Gastrocnemius medialis (tissue), 4 donors: ENCODE results near the gene HBZ. TPM values are rescaled to one million over a fixed set of nuclear protein-coding genes. Genes with fewer than 3 reads are reported as not detected.
A peak's percentile ranks its signal among the peaks of the same experiment; 100 is the strongest.

Experiments
- ATAC-seq, 2 donors: fragments of 150-250 bp; one replicate each; pipeline ENCODE4 v1.9.1; 2016
- DNase-seq, 2 donors: peaks; one replicate each; pipeline ENCODE4 v3.0.0-alpha.2; 2019
- H3K27ac ChIP-seq, 4 donors: fragments of 200-600 bp; sonication (generic); 1 replicate in 1 of 4; 2 replicates in 3 of 4; pipeline ENCODE4 v1.5.1; 2016 to 2018; ENCODE audit warnings: mild to moderate bottlenecking in 2 of 4, moderate library complexity in 1 of 4
- H3K27me3 ChIP-seq, 3 donors: fragments of 200-600 bp; sonication (generic) in 2 of 3; 1 replicate in 1 of 3; 2 replicates in 2 of 3; pipeline versions ENCODE4 v1.5.1 to v1.6.0; 2016 to 2019; ENCODE audit warnings: mild to moderate bottlenecking in 1 of 3, moderate library complexity in 1 of 3
- H3K36me3 ChIP-seq, 2 donors: fragments of 200-600 bp; sonication (generic) in 1 of 2; one replicate each; pipeline ENCODE4 v1.5.1; 2017 to 2018
- H3K4me1 ChIP-seq, 2 donors: fragments of 200-600 bp; sonication (generic) in 1 of 2; one replicate each; pipeline ENCODE4 v1.5.1; 2016 to 2017; ENCODE audit warnings: mild to moderate bottlenecking in 2 of 2
- H3K4me3 ChIP-seq, 4 donors: fragments of 200-600 bp; sonication (generic) in 3 of 4; 1 replicate in 1 of 4; 2 replicates in 3 of 4; pipeline ENCODE4 v1.5.1; 2016 to 2019; ENCODE audit warnings: mild to moderate bottlenecking in 2 of 4
- H3K9me3 ChIP-seq, 3 donors: fragments of 200-600 bp; sonication (generic) in 2 of 3; 1 replicate in 1 of 3; 2 replicates in 2 of 3; pipeline ENCODE4 v1.5.1; 2016 to 2019
- POLR2A ChIP-seq, 2 donors: fragments of 450-650 bp; IDR thresholded peaks; one replicate each; pipeline ENCODE4 v1.6.1; 2017; ENCODE audit warnings: antibody characterized with exemption in 2 of 2, mild to moderate bottlenecking in 2 of 2, moderate library complexity in 2 of 2
- in situ Hi-C, 4 donors: fragments of 200-750 bp; cut with MboI; loops; one replicate each; pipeline versions ENCODE4 v1.15.0 to v1.8.0; 2017; ENCODE audit warnings: low sequenced_read_pairs in 4 of 4
- intact Hi-C: fragments of 100-400 bp; cut with DNase I; formaldehyde crosslinking; loops from one replicate; pipeline ENCODE4 v1.15.1; 2023; ENCODE audit warnings: low total_unique reads
- total RNA-seq, 4 donors: library from RNA; depleted of rRNA; stranded (reverse); fragments of >200 nt; gene quantifications; one replicate each; pipeline versions ENCODE4 v1.1.0 to v1.2.3, GENCODE V29; 2016
- TF ChIP-seq, protein P1 (sequence below), 5 experiments: fragments of 450-650 bp in 3 of 5; fragments of 200-600 bp in 2 of 5; sonication (generic) in 2 of 5; IDR thresholded peaks in 4 of 5; conservative IDR thresholded peaks in 1 of 5; 1 replicate in 4 of 5; 2 replicates in 1 of 5; pipeline ENCODE4 v1.5.1; 2016 to 2019; ENCODE audit warnings: antibody characterized with exemption in 5 of 5, mild to moderate bottlenecking in 3 of 5, moderate library complexity in 3 of 5

HBZ gene
- total RNA-seq, 4 donors from 2014 or later, result not detected

DNA sequence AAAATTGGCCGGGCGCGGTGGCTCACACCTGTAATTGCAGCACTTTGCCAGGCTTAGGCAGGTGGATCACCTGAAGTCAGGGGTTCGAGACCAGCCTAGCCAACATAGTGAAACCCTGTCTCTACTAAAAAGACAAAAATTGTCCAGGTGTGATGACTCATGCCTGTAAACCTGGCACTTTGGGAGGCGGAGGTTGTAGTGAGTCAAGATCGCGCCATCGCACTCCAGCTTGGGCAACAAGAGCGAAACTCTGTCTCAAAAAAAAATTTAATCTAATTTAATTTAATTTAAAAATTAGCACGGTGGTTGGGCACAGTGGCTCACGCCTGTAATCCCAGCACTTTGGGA is 26.2 kb downstream of the HBZ start:
- H3K4me1 ChIP-seq, result peaks cover 8 to 10% of the 10 kb centered on the region in 2 donors
- H3K27ac ChIP-seq, result no peak overlapping the region
- no peaks in the 10 kb centered on the region for H3K36me3 ChIP-seq
- H3K4me3 ChIP-seq, result no peak overlapping the region
- DNase-seq (no peak), ATAC-seq (no peak)
- intact Hi-C loops, result no loop called here
- no peaks in the 10 kb centered on the region for H3K9me3 ChIP-seq
- H3K27me3 ChIP-seq, result peaks cover 52 to 58% (median 57%) of the 10 kb centered on the region in 3 donors
- in situ Hi-C loops, result no loop called here
- TF ChIP-seq, protein P1, sequence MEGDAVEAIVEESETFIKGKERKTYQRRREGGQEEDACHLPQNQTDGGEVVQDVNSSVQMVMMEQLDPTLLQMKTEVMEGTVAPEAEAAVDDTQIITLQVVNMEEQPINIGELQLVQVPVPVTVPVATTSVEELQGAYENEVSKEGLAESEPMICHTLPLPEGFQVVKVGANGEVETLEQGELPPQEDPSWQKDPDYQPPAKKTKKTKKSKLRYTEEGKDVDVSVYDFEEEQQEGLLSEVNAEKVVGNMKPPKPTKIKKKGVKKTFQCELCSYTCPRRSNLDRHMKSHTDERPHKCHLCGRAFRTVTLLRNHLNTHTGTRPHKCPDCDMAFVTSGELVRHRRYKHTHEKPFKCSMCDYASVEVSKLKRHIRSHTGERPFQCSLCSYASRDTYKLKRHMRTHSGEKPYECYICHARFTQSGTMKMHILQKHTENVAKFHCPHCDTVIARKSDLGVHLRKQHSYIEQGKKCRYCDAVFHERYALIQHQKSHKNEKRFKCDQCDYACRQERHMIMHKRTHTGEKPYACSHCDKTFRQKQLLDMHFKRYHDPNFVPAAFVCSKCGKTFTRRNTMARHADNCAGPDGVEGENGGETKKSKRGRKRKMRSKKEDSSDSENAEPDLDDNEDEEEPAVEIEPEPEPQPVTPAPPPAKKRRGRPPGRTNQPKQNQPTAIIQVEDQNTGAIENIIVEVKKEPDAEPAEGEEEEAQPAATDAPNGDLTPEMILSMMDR (IDR thresholded peaks at IDR 0.05 in 4 of 5, conservative IDR thresholded peaks at IDR 0.05 in 1 of 5), result no peak
- no peak for TF ChIP-seq POLR2A (IDR thresholded peaks at IDR 0.05)

DNA sequence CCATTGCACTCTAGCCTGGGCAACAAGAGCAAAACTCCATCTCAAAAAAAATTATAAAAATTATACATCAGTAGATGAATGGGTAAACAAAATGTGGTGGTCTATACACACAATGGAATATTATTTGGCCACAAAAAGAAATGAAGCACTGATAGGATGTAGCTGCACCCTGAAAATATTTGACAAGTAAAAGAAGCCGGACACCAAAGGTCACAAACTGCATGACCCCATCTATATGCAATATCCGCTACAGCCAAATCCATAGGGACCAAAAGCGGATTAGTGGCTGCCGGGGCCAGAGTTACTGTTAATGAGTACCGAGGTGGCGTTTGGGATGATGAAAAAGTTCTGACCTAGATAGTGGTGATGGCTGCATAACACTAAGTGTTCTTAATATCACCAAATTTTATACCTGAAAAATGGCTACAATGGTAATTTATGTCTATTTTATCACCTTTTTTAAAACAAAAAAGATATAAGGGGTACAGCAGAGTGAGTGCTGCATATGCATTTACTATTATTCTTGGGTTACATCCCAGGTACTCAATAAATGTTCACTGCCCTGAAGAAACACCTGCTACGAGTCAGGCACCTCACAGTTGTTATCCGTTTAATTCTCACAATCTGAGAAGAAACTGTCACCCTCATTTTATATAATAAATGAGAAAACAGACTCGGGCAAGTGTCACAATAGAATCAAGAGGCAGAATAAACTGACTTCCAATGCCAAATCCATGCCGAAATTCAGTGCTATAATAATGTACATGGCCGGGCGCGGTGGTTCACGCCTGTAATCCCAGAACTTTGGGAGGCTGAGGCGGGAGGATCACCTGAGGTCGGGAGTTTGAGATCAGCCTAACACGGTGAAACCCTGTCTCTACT is 27.0 kb downstream of the HBZ start:
- Histone ChIP-seq H3K27ac (no peak overlapping the region), H3K4me3 (no peak overlapping the region), H3K36me3 (no peaks in the 10 kb centered on the region), H3K4me1 (peaks cover 8 to 10% of the 10 kb centered on the region in 2 donors), H3K27me3 (peaks cover 51 to 56% (median 55%) of the 10 kb centered on the region in 3 donors), H3K9me3 (no peaks in the 10 kb centered on the region)
- no peak for ATAC-seq
- in situ Hi-C loops (loop anchor here in 2 of 4 donors (5.0 kb wide), 1 partner anchor 72 kb away; no protein-coding TSS in a partner anchor), intact Hi-C loops (loop anchor here (2.0 kb wide), 1 partner anchor 73 kb away; no protein-coding TSS in a partner anchor)
- no peak for DNase-seq
- TF ChIP-seq, protein P1 (IDR thresholded peaks at IDR 0.05 in 4 of 5, conservative IDR thresholded peaks at IDR 0.05 in 1 of 5), result no peak
- TF ChIP-seq POLR2A (IDR thresholded peaks at IDR 0.05), result no peak

DNA sequence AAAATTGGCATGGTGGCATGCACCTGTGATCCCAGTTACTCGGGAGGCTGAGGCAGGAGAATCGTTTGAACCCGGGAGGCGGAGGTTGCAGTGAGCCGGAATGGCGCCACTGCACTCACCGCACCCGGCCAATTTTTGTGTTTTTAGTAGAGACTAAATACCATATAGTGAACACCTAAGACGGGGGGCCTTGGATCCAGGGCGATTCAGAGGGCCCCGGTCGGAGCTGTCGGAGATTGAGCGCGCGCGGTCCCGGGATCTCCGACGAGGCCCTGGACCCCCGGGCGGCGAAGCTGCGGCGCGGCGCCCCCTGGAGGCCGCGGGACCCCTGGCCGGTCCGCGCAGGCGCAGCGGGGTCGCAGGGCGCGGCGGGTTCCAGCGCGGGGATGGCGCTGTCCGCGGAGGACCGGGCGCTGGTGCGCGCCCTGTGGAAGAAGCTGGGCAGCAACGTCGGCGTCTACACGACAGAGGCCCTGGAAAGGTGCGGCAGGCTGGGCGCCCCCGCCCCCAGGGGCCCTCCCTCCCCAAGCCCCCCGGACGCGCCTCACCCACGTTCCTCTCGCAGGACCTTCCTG is 27.7 kb downstream of the HBZ start, which contains the start of gene HBQ1:
TSS of gene HBQ1 (plus strand) at position 359 of the 575 bp plus-strand sequence. CDS start at position 387, 28 bp downstream.
- DNase-seq (no peak), ATAC-seq (no peak)
- Histone ChIP-seq H3K27ac (no peak within 1 kb of the TSS), H3K4me1 (peaks cover 8 to 10% of the 10 kb centered on the region in 2 donors), H3K27me3 (peaks cover 45 to 49% (median 48%) of the 10 kb centered on the region in 3 donors), H3K36me3 (no peaks in the 10 kb centered on the region), H3K4me3 (peak within 1 kb of the TSS; percentile 6 to 52 (median 20)), H3K9me3 (no peaks in the 10 kb centered on the region)
- in situ Hi-C loops (loop anchor here in 2 of 4 donors (5.0 kb wide), 1 partner anchor 73 kb away; no protein-coding TSS in a partner anchor), intact Hi-C loops (loop anchor here (2.0 kb wide), 1 partner anchor 73 kb away; no protein-coding TSS in a partner anchor)
- TF ChIP-seq, protein P1 (IDR thresholded peaks at IDR 0.05 in 4 of 5, conservative IDR thresholded peaks at IDR 0.05 in 1 of 5), result peak in 3 of 5 experiments; percentile 15 to 52 (median 39)
- TF ChIP-seq POLR2A (IDR thresholded peaks at IDR 0.05), result no peak

DNA sequence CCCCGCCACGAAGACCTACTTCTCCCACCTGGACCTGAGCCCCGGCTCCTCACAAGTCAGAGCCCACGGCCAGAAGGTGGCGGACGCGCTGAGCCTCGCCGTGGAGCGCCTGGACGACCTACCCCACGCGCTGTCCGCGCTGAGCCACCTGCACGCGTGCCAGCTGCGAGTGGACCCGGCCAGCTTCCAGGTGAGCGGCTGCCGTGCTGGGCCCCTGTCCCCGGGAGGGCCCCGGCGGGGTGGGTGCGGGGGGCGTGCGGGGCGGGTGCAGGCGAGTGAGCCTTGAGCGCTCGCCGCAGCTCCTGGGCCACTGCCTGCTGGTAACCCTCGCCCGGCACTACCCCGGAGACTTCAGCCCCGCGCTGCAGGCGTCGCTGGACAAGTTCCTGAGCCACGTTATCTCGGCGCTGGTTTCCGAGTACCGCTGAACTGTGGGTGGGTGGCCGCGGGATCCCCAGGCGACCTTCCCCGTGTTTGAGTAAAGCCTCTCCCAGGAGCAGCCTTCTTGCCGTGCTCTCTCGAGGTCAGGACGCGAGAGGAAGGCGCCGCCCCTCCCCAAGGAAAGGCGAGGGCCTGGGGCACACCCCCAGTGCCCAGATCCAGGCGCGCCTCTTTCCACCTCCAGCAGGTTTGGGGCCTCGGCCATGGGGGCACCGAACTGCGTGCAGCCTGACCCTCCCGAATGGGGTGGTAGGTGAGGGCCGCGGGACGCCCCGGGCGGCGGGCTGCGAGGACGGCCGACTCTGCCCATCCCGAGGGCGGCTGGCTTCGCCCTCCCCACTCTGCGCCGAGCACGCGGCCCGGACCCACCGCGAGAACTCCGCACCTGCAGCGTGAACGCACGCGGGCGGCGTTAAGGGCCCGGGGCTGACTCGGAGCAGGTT is 28.5 kb downstream of the HBZ start:
- DNase-seq, result peak in 1 of 2 donors; percentile 54
- H3K9me3 ChIP-seq, result no peaks in the 10 kb centered on the region
- H3K27ac ChIP-seq, result no peak overlapping the region
- peaks cover 40 to 44% (median 43%) of the 10 kb centered on the region in 3 donors for H3K27me3 ChIP-seq
- H3K36me3 ChIP-seq, result no peaks in the 10 kb centered on the region
- H3K4me1 ChIP-seq, result peaks cover 8 to 10% of the 10 kb centered on the region in 2 donors
- in situ Hi-C loops, result loop anchor here in 2 of 4 donors (5.0 kb wide), 1 partner anchor 74 kb away; no protein-coding TSS in a partner anchor
- ATAC-seq, result peak; percentile 32 to 80
- no peak for TF ChIP-seq POLR2A (IDR thresholded peaks at IDR 0.05)
- TF ChIP-seq, protein P1 (IDR thresholded peaks at IDR 0.05 in 4 of 5, conservative IDR thresholded peaks at IDR 0.05 in 1 of 5), result no peak
- H3K4me3 ChIP-seq, result peak overlapping the region; percentile 6 to 52 (median 20)
- intact Hi-C loops, result loop anchor here (2.0 kb wide), 1 partner anchor 74 kb away; no protein-coding TSS in a partner anchor
